DOHH2 (cell line): ENCODE measurements around the gene NPAS2.

Experiments used
- H3F3A ChIP-seq: fragments of 200-600 bp; sonication (generic), shearing (Covaris generic); 2 replicates; pipeline ENCODE4 v1.6.0; 2016; ENCODE audit warnings: antibody characterized with exemption, mild to moderate bottlenecking; ENCODE audit not compliant: control insufficient read depth, insufficient read depth
- H3K27ac ChIP-seq: fragments of 200-600 bp; sonication (generic); 2 replicates; pipeline ENCODE4 v1.5.1; 2014; ENCODE audit warnings: low read depth, mild to moderate bottlenecking, low read length, moderate library complexity
- H3K27me3 ChIP-seq: fragments of 200-600 bp; sonication (generic); 2 replicates; pipeline ENCODE4 v1.6.1; 2014; ENCODE audit warnings: mild to moderate bottlenecking, low read length, mixed read lengths; ENCODE audit not compliant: control insufficient read depth
- H3K36me3 ChIP-seq: fragments of 200-600 bp; sonication (generic); 2 replicates; pipeline ENCODE4 v1.6.1; 2014; ENCODE audit warnings: mild to moderate bottlenecking, low read length, moderate library complexity, mixed read lengths; ENCODE audit not compliant: control insufficient read depth
- H3K4me1 ChIP-seq: fragments of 200-600 bp; sonication (generic); 2 replicates; pipeline ENCODE4 v1.6.1; 2014; ENCODE audit warnings: mild to moderate bottlenecking, low read length, mixed read lengths; ENCODE audit not compliant: control insufficient read depth
- H3K4me2 ChIP-seq: fragments of 200-600 bp; sonication (generic); 2 replicates; pipeline ENCODE4 v1.6.0; 2014; ENCODE audit warnings: mild to moderate bottlenecking, low read length, moderate library complexity
- H3K4me3 ChIP-seq: fragments of 200-600 bp; sonication (generic); 2 replicates; pipeline ENCODE4 v1.5.1; 2014; ENCODE audit warnings: mild to moderate bottlenecking, low read length, mixed read lengths
- H3K79me2 ChIP-seq: fragments of 200-600 bp; sonication (generic); 2 replicates; pipeline ENCODE4 v1.6.1; 2014; ENCODE audit warnings: mild to moderate bottlenecking, low read length, mixed read lengths; ENCODE audit not compliant: control insufficient read depth
- H3K9me2 ChIP-seq: fragments of 200-600 bp; sonication (generic); replicated peaks from 2 replicates; pipeline ENCODE4 v1.6.1; 2014; ENCODE audit warnings: mild to moderate bottlenecking, low read length, mixed read lengths; ENCODE audit not compliant: control insufficient read depth
- H3K9me3 ChIP-seq: fragments of 200-600 bp; sonication (generic); 2 replicates; pipeline ENCODE4 v1.6.1; 2014; ENCODE audit warnings: antibody characterized with exemption, low read length, mixed read lengths; ENCODE audit not compliant: control insufficient read depth, insufficient read depth
- H4K20me1 ChIP-seq: fragments of 200-600 bp; sonication (generic); 2 replicates; pipeline ENCODE4 v1.6.0; 2014; ENCODE audit warnings: low read depth, mild to moderate bottlenecking, antibody characterized with exemption, low read length, moderate library complexity; ENCODE audit not compliant: control insufficient read depth, insufficient read depth
- CTCF ChIP-seq: fragments of 200-600 bp; sonication (generic); IDR thresholded peaks from one replicate; pipeline ENCODE4 v1.5.1; 2014; ENCODE audit warnings: antibody characterized with exemption, mild to moderate bottlenecking, low read depth, low read length; ENCODE audit not compliant: poor library complexity, severe bottlenecking
- EZH2phosphoT487 ChIP-seq: fragments of 200-600 bp; sonication (generic); IDR thresholded peaks from 2 replicates; pipeline ENCODE4 v1.6.1; 2017; ENCODE audit warnings: borderline replicate concordance, mild to moderate bottlenecking, antibody characterized with exemption, low read length, moderate library complexity, mixed read lengths

Gene NPAS2

GRCh38 chr2:100907832-100908231, 87.9 kb downstream of the NPAS2 start:
- no peaks in the 10 kb centered on the region; the same call in 1 of the 2 replicates for H4K20me1 ChIP-seq
- no peak overlapping the region for H3K4me3 ChIP-seq
- no peak for TF ChIP-seq EZH2phosphoT487
- TF ChIP-seq CTCF: no peak
- H3K27ac ChIP-seq: no peak overlapping the region
- H3K4me1 ChIP-seq: no peaks in the 10 kb centered on the region
- no peaks in the 10 kb centered on the region for H3K9me3 ChIP-seq
- no peaks in the 10 kb centered on the region for H3K36me3 ChIP-seq
- no peaks in the 10 kb centered on the region for H3K27me3 ChIP-seq
- H3K4me2 ChIP-seq: no peak overlapping the region
- H3K79me2 ChIP-seq: no peaks in the 10 kb centered on the region
- no peaks in the 10 kb centered on the region for H3F3A ChIP-seq
- no peaks in the 10 kb centered on the region for H3K9me2 ChIP-seq

- no peaks in the 10 kb centered on the region for H3F3A ChIP-seq
- no peak overlapping the region for H3K4me3 ChIP-seq
- H3K4me1 ChIP-seq: no peaks in the 10 kb centered on the region
- H3K4me2 ChIP-seq: no peak overlapping the region
- H3K27ac ChIP-seq: no peak overlapping the region
- H3K27me3 ChIP-seq: no peaks in the 10 kb centered on the region
- no peaks in the 10 kb centered on the region for H3K36me3 ChIP-seq
- H3K9me3 ChIP-seq: no peaks in the 10 kb centered on the region
- no peaks in the 10 kb centered on the region; the same call in 1 of the 2 replicates for H4K20me1 ChIP-seq
- TF ChIP-seq CTCF (no peak), EZH2phosphoT487 (no peak)
- H3K79me2 ChIP-seq: no peaks in the 10 kb centered on the region
- no peaks in the 10 kb centered on the region for H3K9me2 ChIP-seq
These were observed 89.7 kb downstream of the NPAS2 start for GRCh38 chr2:100909534-100910081.

- Histone ChIP-seq H3K4me3 (no peak overlapping the region), H4K20me1 (no peaks in the 10 kb centered on the region; the same call in 1 of the 2 replicates), H3K79me2 (no peaks in the 10 kb centered on the region), H3K4me2 (no peak overlapping the region), H3K4me1 (no peaks in the 10 kb centered on the region), H3K9me2 (no peaks in the 10 kb centered on the region), H3K9me3 (no peaks in the 10 kb centered on the region), H3K36me3 (no peaks in the 10 kb centered on the region), H3K27me3 (no peaks in the 10 kb centered on the region), H3K27ac (no peak overlapping the region), H3F3A (no peaks in the 10 kb centered on the region)
- TF ChIP-seq CTCF (no peak), EZH2phosphoT487 (no peak)
These were observed 90.2 kb downstream of the NPAS2 start for GRCh38 chr2:100910111-100910510.
